NT2/D1 (cell line): ENCODE measurements around the gene CLDN22.

ENCODE experiments used
- DNase-seq: peaks from one replicate; pipeline ENCODE4 v3.0.0-alpha.2; 2011; ENCODE audit warnings: low read depth, low spot score
- H3K27me3 ChIP-seq: 2 replicates; pipeline ENCODE4 v1.6.0; 2011; ENCODE audit warnings: mild to moderate bottlenecking; ENCODE audit not compliant: insufficient read length, insufficient read depth
- H3K36me3 ChIP-seq: 2 replicates; pipeline ENCODE4 v1.6.1; 2011; ENCODE audit warnings: mild to moderate bottlenecking, low read length, mixed read lengths; ENCODE audit not compliant: insufficient read depth, insufficient read length
- H3K4me1 ChIP-seq: 2 replicates; pipeline ENCODE4 v1.5.1; 2011; ENCODE audit not compliant: insufficient read depth, insufficient read length
- H3K4me3 ChIP-seq: 2 replicates; pipeline ENCODE4 v1.5.1; 2011; ENCODE audit warnings: low read depth; ENCODE audit not compliant: insufficient read length
- H3K9ac ChIP-seq: 2 replicates; pipeline ENCODE4 v1.6.0; 2011; ENCODE audit warnings: low read depth; ENCODE audit not compliant: insufficient read length
- H3K9me3 ChIP-seq: 2 replicates; pipeline ENCODE4 v1.5.1; 2011; ENCODE audit warnings: mild to moderate bottlenecking, low read length; ENCODE audit not compliant: insufficient read depth
- SUZ12 ChIP-seq: IDR thresholded peaks from 2 replicates; pipeline ENCODE4 v1.6.1; 2011; ENCODE audit not compliant: insufficient read length, insufficient read depth; ENCODE audit errors: extremely low read depth
- YY1 ChIP-seq: IDR thresholded peaks from 2 replicates; pipeline ENCODE4 v1.6.1; 2011; ENCODE audit not compliant: insufficient read length, insufficient read depth
- ZNF274 ChIP-seq: IDR thresholded peaks from 2 replicates; pipeline ENCODE4 v1.6.1; 2011; ENCODE audit warnings: mild to moderate bottlenecking, low read depth, low read length

CLDN22 gene

GRCh38 chr4:183289688-183290087 lies 30.4 kb downstream of the CLDN22 start:
- H3K36me3 ChIP-seq, result peaks cover 57% of the 10 kb centered on the region
- no peaks in the 10 kb centered on the region for H3K4me1 ChIP-seq
- no peak for DNase-seq
- TF ChIP-seq YY1, result no peak
- TF ChIP-seq ZNF274, result no peak
- no peak for TF ChIP-seq SUZ12
- H3K9ac ChIP-seq, result no peak overlapping the region
- no peak overlapping the region for H3K4me3 ChIP-seq
- H3K27me3 ChIP-seq, result no peaks in the 10 kb centered on the region
- H3K9me3 ChIP-seq, result no peaks in the 10 kb centered on the region

- H3K9ac ChIP-seq, result no peak overlapping the region
- H3K4me3 ChIP-seq, result no peak overlapping the region
- no peaks in the 10 kb centered on the region for H3K27me3 ChIP-seq
- H3K36me3 ChIP-seq, result peaks cover 57% of the 10 kb centered on the region
- DNase-seq, result no peak
- H3K4me1 ChIP-seq, result no peaks in the 10 kb centered on the region
- no peaks in the 10 kb centered on the region for H3K9me3 ChIP-seq
- no peak for TF ChIP-seq YY1
- TF ChIP-seq ZNF274, result no peak
- no peak for TF ChIP-seq SUZ12
Measured at GRCh38 chr4:183288955-183289354, 31.1 kb downstream of the CLDN22 start.

GRCh38 chr4:183287677-183288076 lies 32.4 kb downstream of the CLDN22 start:
- H3K4me3 ChIP-seq, result no peak overlapping the region
- H3K9ac ChIP-seq, result no peak overlapping the region
- H3K36me3 ChIP-seq, result peaks cover 64% of the 10 kb centered on the region
- no peak for DNase-seq
- no peaks in the 10 kb centered on the region for H3K9me3 ChIP-seq
- no peaks in the 10 kb centered on the region for H3K4me1 ChIP-seq
- no peaks in the 10 kb centered on the region for H3K27me3 ChIP-seq
- no peak for TF ChIP-seq SUZ12
- TF ChIP-seq YY1, result no peak
- TF ChIP-seq ZNF274, result no peak

GRCh38 chr4:183287309-183287659 lies 32.8 kb downstream of the CLDN22 start:
- H3K36me3 ChIP-seq, result peaks cover 64% of the 10 kb centered on the region
- no peaks in the 10 kb centered on the region for H3K27me3 ChIP-seq
- no peak overlapping the region for H3K9ac ChIP-seq
- no peak overlapping the region for H3K4me3 ChIP-seq
- H3K4me1 ChIP-seq, result no peaks in the 10 kb centered on the region
- no peak for DNase-seq
- H3K9me3 ChIP-seq, result no peaks in the 10 kb centered on the region
- no peak for TF ChIP-seq YY1
- TF ChIP-seq SUZ12, result no peak
- no peak for TF ChIP-seq ZNF274

GRCh38 chr4:183286590-183287308 lies 33.3 kb downstream of the CLDN22 start:
- Histone ChIP-seq H3K9ac (no peak overlapping the region), H3K4me1 (no peaks in the 10 kb centered on the region), H3K36me3 (peaks cover 62% of the 10 kb centered on the region), H3K9me3 (no peaks in the 10 kb centered on the region), H3K4me3 (no peak overlapping the region), H3K27me3 (no peaks in the 10 kb centered on the region)
- TF ChIP-seq SUZ12 (no peak), YY1 (no peak), ZNF274 (no peak)
- DNase-seq, result no peak

GRCh38 chr4:183285886-183286285 lies 34.2 kb downstream of the CLDN22 start:
- no peak for TF ChIP-seq YY1
- TF ChIP-seq SUZ12, result no peak
- TF ChIP-seq ZNF274, result no peak
- no peak for DNase-seq
- H3K4me3 ChIP-seq, result no peak overlapping the region
- no peak overlapping the region for H3K9ac ChIP-seq
- no peaks in the 10 kb centered on the region for H3K4me1 ChIP-seq
- H3K9me3 ChIP-seq, result no peaks in the 10 kb centered on the region
- H3K27me3 ChIP-seq, result no peaks in the 10 kb centered on the region
- H3K36me3 ChIP-seq, result peaks cover 64% of the 10 kb centered on the region

GRCh38 chr4:183284965-183285364 lies 35.1 kb downstream of the CLDN22 start:
- no peaks in the 10 kb centered on the region for H3K4me1 ChIP-seq
- DNase-seq, result no peak
- H3K9me3 ChIP-seq, result no peaks in the 10 kb centered on the region
- H3K36me3 ChIP-seq, result peaks cover 66% of the 10 kb centered on the region
- H3K9ac ChIP-seq, result no peak overlapping the region
- H3K27me3 ChIP-seq, result no peaks in the 10 kb centered on the region
- no peak overlapping the region for H3K4me3 ChIP-seq
- TF ChIP-seq YY1, result no peak
